Memory B cell (primary cell): ENCODE results near the gene TFIP11.
A peak's percentile ranks its signal among the peaks of the same experiment; 100 is the strongest.

Experiments
- ATAC-seq: fragments of 150-1000 bp; cut with Tn5 transposase; 2 replicates; pipeline ENCODE4 v1.10.0; 2021; ENCODE audit warnings: low read depth, mild to moderate bottlenecking, moderate library complexity
- DNase-seq, 2 donors: peaks; one replicate each; pipeline ENCODE4 v3.0.0; 2022; ENCODE audit warnings: low spot score in 2 of 2
- H3K27ac Mint-ChIP-seq: one replicate; pipeline ENCODE4 v1.8.0; 2022; ENCODE audit warnings: mild to moderate bottlenecking, moderate library complexity, mixed read lengths
- H3K27me3 Mint-ChIP-seq: one replicate; pipeline ENCODE4 v1.8.0; 2022; ENCODE audit warnings: mixed read lengths
- H3K36me3 Mint-ChIP-seq: one replicate; pipeline ENCODE4 v1.8.0; 2022; ENCODE audit warnings: mild to moderate bottlenecking, mixed read lengths
- H3K4me1 Mint-ChIP-seq: one replicate; pipeline ENCODE4 v1.8.0; 2022; ENCODE audit warnings: mixed read lengths
- H3K4me3 Mint-ChIP-seq: one replicate; pipeline ENCODE4 v1.8.0; 2022; ENCODE audit warnings: mild to moderate bottlenecking, moderate library complexity, mixed read lengths
- H3K9me3 Mint-ChIP-seq: one replicate; pipeline ENCODE4 v1.8.0; 2022; ENCODE audit warnings: mixed read lengths

The TFIP11 gene

DNA sequence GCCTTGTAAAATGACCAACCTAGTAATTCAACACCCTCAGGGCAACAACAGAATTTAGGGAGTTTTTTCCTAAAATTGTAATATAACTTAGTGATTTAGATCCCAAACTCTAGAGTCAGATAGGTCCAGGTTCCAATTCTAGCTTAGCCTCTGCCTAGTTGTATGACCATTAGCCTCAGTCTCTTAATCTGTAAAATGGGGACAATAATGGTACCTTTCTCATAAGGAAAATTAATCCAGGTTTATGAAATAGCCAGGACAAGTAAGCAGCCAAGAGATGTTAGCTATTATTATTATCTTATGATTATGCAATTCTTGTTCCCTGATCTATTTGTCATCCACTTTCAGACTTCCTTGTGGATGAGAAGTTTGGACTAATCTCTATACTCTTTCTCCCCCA, 4.1 kb downstream of the TFIP11 start:
- DNase-seq (no peak), ATAC-seq (no peak)
- Mint-ChIP-seq H3K27me3 (no peaks in the 10 kb centered on the region), H3K4me3 (no peak overlapping the region), H3K4me1 (peaks cover 30% of the 10 kb centered on the region), H3K27ac (no peak overlapping the region), H3K9me3 (no peaks in the 10 kb centered on the region), H3K36me3 (peaks cover 28% of the 10 kb centered on the region)

DNA sequence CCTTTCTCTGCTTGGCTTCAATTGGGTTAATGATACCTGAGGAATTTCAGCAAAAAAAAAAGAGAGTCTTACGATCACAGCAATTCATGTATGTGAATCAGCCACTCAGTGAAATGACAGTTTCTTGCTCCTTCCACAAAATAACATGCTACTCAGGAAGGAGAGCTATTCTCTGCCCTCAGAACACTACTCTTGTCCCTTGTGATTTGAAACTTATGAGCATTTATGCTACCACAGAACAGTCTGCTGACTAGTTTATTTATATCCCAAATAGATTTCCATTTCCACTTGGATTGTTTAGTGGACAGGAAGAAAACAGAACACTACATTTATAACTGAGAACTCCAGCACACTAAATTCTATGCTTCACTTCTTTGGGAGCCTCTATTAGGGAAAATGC, 8.5 kb downstream of the TFIP11 start:
- peaks cover 34% of the 10 kb centered on the region for H3K36me3 Mint-ChIP-seq
- no peak for DNase-seq
- no peak for ATAC-seq
- no peaks in the 10 kb centered on the region for H3K9me3 Mint-ChIP-seq
- no peak overlapping the region for H3K4me3 Mint-ChIP-seq
- H3K27ac Mint-ChIP-seq, result peak overlapping the region; percentile 86
- H3K4me1 Mint-ChIP-seq, result peaks cover 10% of the 10 kb centered on the region
- H3K27me3 Mint-ChIP-seq, result no peaks in the 10 kb centered on the region

GRCh38 chr22:26502688-26503561, 9.3 kb downstream of the TFIP11 start:
- H3K4me1 Mint-ChIP-seq, result peaks cover 10% of the 10 kb centered on the region
- peak; percentile 94 for ATAC-seq
- peak in 1 of 2 donors; percentile 39 for DNase-seq
- H3K4me3 Mint-ChIP-seq, result peak overlapping the region; percentile 39
- H3K9me3 Mint-ChIP-seq, result no peaks in the 10 kb centered on the region
- peak overlapping the region; percentile 86 for H3K27ac Mint-ChIP-seq
- H3K27me3 Mint-ChIP-seq, result no peaks in the 10 kb centered on the region
- peaks cover 35% of the 10 kb centered on the region for H3K36me3 Mint-ChIP-seq

- peaks cover 38% of the 10 kb centered on the region for H3K36me3 Mint-ChIP-seq
- ATAC-seq (no peak), DNase-seq (no peak)
- peaks cover 10% of the 10 kb centered on the region for H3K4me1 Mint-ChIP-seq
- no peak overlapping the region for H3K27ac Mint-ChIP-seq
- no peaks in the 10 kb centered on the region for H3K9me3 Mint-ChIP-seq
- no peak overlapping the region for H3K4me3 Mint-ChIP-seq
- H3K27me3 Mint-ChIP-seq, result no peaks in the 10 kb centered on the region
Measured at GRCh38 chr22:26501996-26502395, 10.3 kb downstream of the TFIP11 start.

DNA sequence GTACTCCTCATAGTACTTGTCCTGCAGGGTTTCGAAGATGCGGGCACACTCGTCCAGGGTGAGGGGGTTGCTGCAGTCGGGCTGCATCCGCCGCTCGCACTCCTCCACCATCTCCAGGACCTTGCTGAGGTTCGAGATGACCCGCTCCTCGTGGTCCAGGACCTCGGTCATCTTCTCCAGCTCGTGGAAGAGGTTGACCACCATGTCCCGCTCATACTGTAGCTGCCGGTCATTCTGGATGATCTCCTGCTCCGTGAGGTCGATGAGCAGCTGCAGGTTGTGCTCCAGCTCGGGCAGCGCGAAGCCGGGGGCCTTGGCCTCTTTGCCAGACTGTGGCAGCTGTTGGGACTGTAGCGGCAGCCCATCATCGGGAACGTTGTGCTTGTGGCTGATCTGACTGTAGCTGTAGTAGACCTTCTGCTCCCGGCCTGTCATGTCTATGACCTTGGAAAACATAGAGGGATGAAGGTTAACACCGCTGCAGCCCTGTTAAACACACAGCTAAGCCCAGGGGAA, 13.0 kb downstream of the TFIP11 start:
- peak overlapping the region; percentile 41 for H3K27ac Mint-ChIP-seq
- H3K9me3 Mint-ChIP-seq, result no peaks in the 10 kb centered on the region
- H3K36me3 Mint-ChIP-seq, result peaks cover 38% of the 10 kb centered on the region
- no peak overlapping the region for H3K4me3 Mint-ChIP-seq
- no peaks in the 10 kb centered on the region for H3K27me3 Mint-ChIP-seq
- ATAC-seq, result no peak
- H3K4me1 Mint-ChIP-seq, result peaks cover 10% of the 10 kb centered on the region
- DNase-seq, result no peak

GRCh38 chr22:26496456-26496855, 15.8 kb downstream of the TFIP11 start:
- Mint-ChIP-seq H3K36me3 (peaks cover 25% of the 10 kb centered on the region), H3K4me3 (no peak overlapping the region)
- DNase-seq, result no peak

DNA sequence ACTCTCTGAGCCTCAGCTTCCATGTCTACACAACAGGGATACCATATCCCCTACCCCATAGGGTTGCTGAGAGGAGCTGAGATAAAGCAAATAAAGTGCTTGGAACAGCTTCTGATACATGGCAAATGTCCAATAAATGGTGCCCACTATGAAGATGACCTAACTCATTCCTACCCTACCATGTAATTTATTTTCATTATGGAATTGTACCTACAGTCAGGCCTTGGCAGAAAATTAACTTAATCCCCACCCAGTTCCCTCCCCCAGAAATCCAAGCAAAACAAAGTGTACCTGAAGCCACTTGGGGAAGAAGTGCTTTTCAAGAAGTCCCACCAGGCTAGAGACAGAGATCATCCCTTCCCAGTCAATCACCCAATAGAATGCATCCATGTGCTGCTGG, 17.8 kb downstream of the TFIP11 start:
- no peak overlapping the region for H3K27ac Mint-ChIP-seq
- H3K27me3 Mint-ChIP-seq, result no peaks in the 10 kb centered on the region
- ATAC-seq (no peak), DNase-seq (no peak)
- no peaks in the 10 kb centered on the region for H3K4me1 Mint-ChIP-seq
- no peak overlapping the region for H3K4me3 Mint-ChIP-seq
- no peaks in the 10 kb centered on the region for H3K9me3 Mint-ChIP-seq
- peaks cover 20% of the 10 kb centered on the region for H3K36me3 Mint-ChIP-seq

More at GRCh38 chr22:26496456-26496855, 15.8 kb downstream of the TFIP11 start:
- H3K9me3 Mint-ChIP-seq, result no peaks in the 10 kb centered on the region
- no peaks in the 10 kb centered on the region for H3K27me3 Mint-ChIP-seq
- ATAC-seq, result no peak
- peak overlapping the region; percentile 64 for H3K27ac Mint-ChIP-seq
- H3K4me1 Mint-ChIP-seq, result no peaks in the 10 kb centered on the region

- H3K36me3 Mint-ChIP-seq, result peaks cover 29% of the 10 kb centered on the region
Measured at GRCh38 chr22:26492220-26492619, 20.1 kb downstream of the TFIP11 start.

GRCh38 chr22:26489447-26490036, 22.7 kb downstream of the TFIP11 start:
- Mint-ChIP-seq H3K36me3 (peaks cover 17% of the 10 kb centered on the region), H3K4me1 (peaks cover 13% of the 10 kb centered on the region), H3K27ac (peak overlapping the region; percentile 79)

More at GRCh38 chr22:26492220-26492619, 20.1 kb downstream of the TFIP11 start:
- Mint-ChIP-seq H3K4me1 (no peaks in the 10 kb centered on the region), H3K27me3 (no peaks in the 10 kb centered on the region), H3K9me3 (no peaks in the 10 kb centered on the region), H3K4me3 (no peak overlapping the region), H3K27ac (no peak overlapping the region)
- no peak for DNase-seq
- no peak for ATAC-seq

GRCh38 chr22:26487996-26488395, 24.3 kb downstream of the TFIP11 start:
- ATAC-seq (no peak), DNase-seq (no peak)

More at GRCh38 chr22:26489447-26490036, 22.7 kb downstream of the TFIP11 start:
- Mint-ChIP-seq H3K9me3 (no peaks in the 10 kb centered on the region), H3K4me3 (no peak overlapping the region), H3K27me3 (no peaks in the 10 kb centered on the region)
- ATAC-seq (no peak), DNase-seq (no peak)

GRCh38 chr22:26486394-26486793, 25.9 kb downstream of the TFIP11 start:
- peaks cover 37% of the 10 kb centered on the region for H3K4me1 Mint-ChIP-seq
- H3K36me3 Mint-ChIP-seq, result peaks cover 16% of the 10 kb centered on the region
- no peaks in the 10 kb centered on the region for H3K27me3 Mint-ChIP-seq
- H3K27ac Mint-ChIP-seq, result peak overlapping the region; percentile 78
- H3K9me3 Mint-ChIP-seq, result no peaks in the 10 kb centered on the region
- DNase-seq (no peak), ATAC-seq (no peak)
- H3K4me3 Mint-ChIP-seq, result no peak overlapping the region

More at GRCh38 chr22:26487996-26488395, 24.3 kb downstream of the TFIP11 start:
- Mint-ChIP-seq H3K27ac (peak overlapping the region; percentile 45), H3K27me3 (no peaks in the 10 kb centered on the region), H3K9me3 (no peaks in the 10 kb centered on the region), H3K36me3 (peaks cover 14% of the 10 kb centered on the region), H3K4me3 (no peak overlapping the region), H3K4me1 (peaks cover 23% of the 10 kb centered on the region)

DNA sequence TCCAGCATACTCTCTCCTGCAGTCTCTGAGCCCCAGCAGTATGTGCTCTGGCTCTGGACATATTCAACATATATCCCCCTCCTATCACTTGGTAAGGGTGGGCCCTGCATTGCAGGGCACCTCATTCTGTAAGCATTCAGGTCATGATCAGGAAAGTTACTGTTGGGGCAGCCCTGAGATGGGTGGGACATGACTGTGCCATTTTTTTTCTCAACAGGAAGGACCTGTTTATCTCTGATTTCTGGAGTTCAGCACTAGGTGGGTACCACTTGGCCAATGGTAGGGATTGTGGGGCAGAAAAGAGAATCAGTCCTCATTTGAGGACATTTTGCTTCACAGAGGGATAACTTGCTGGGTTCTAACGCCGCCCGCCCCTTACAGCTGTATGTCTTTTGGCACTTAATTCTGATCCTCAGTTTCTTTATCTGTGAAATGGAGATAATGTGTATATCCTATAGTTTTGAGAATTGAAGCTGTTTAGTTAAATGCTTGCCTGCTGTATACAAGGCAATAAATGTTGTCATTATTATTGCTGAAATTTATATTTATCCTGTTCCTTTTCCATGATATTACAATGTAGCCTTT, 26.4 kb downstream of the TFIP11 start:
- Mint-ChIP-seq H3K36me3 (peaks cover 19% of the 10 kb centered on the region), H3K9me3 (no peaks in the 10 kb centered on the region), H3K27me3 (no peaks in the 10 kb centered on the region), H3K4me1 (peaks cover 42% of the 10 kb centered on the region), H3K4me3 (no peak overlapping the region), H3K27ac (peak overlapping the region; percentile 78)
- ATAC-seq (no peak), DNase-seq (no peak)

- Mint-ChIP-seq H3K9me3 (no peaks in the 10 kb centered on the region), H3K27me3 (no peaks in the 10 kb centered on the region), H3K4me3 (peak overlapping the region; percentile 32), H3K36me3 (peaks cover 19% of the 10 kb centered on the region), H3K4me1 (peaks cover 48% of the 10 kb centered on the region), H3K27ac (peak overlapping the region; percentile 78)
- ATAC-seq (no peak), DNase-seq (no peak)
Measured at GRCh38 chr22:26485013-26485412, 27.3 kb downstream of the TFIP11 start.

GRCh38 chr22:26484360-26484706, 27.9 kb downstream of the TFIP11 start:
- Mint-ChIP-seq H3K4me1 (peaks cover 54% of the 10 kb centered on the region), H3K9me3 (no peaks in the 10 kb centered on the region), H3K27ac (peak overlapping the region; percentile 99), H3K27me3 (no peaks in the 10 kb centered on the region), H3K4me3 (peak overlapping the region; percentile 91), H3K36me3 (peaks cover 17% of the 10 kb centered on the region)
- ATAC-seq (peak; percentile 42), DNase-seq (peak in 1 of 2 donors; percentile 9)
